ENCODE results near the gene OVAAL.

Gene OVAAL

GRCh38 chr1:180567654-180568053, 8.9 kb downstream of the OVAAL start:
- DNase-seq = no peak
- no peaks in the 10 kb centered on the region for H3K27me3 ChIP-seq (replicated peaks)
- no peak for TF ChIP-seq CTCF (IDR thresholded peaks at IDR 0.05; ENCODE audit: low read depth, low read length, missing control alignments)

GRCh38 chr1:180568184-180568583, 9.4 kb downstream of the OVAAL start:
- Histone ChIP-seq H3K27ac (no peak overlapping the region), H3K36me3 (replicated peaks) (no peaks in the 10 kb centered on the region), H3K4me3 (ENCODE audit: low read depth, low read length) (no peak overlapping the region), H3K27me3 (replicated peaks) (no peaks in the 10 kb centered on the region)
- in situ Hi-C loops (cut with HindIII; ENCODE audit: low pct_ligation_motif_present, low sequenced_read_pairs) = no loop called here
- DNase-seq = no peak
- no peak for TF ChIP-seq CTCF (IDR thresholded peaks at IDR 0.05; ENCODE audit: low read depth, low read length, missing control alignments)

More at GRCh38 chr1:180567654-180568053, 8.9 kb downstream of the OVAAL start:
- in situ Hi-C loops (cut with HindIII; ENCODE audit: low pct_ligation_motif_present, low sequenced_read_pairs) = no loop called here
- Histone ChIP-seq H3K36me3 (replicated peaks) (no peaks in the 10 kb centered on the region), H3K27ac (no peak overlapping the region), H3K4me3 (ENCODE audit: low read depth, low read length) (no peak overlapping the region)

- TF ChIP-seq CTCF (IDR thresholded peaks at IDR 0.05; ENCODE audit: low read depth, low read length, missing control alignments) = no peak
- Histone ChIP-seq H3K27ac (no peak overlapping the region), H3K4me3 (ENCODE audit: low read depth, low read length) (no peak overlapping the region), H3K36me3 (replicated peaks) (no peaks in the 10 kb centered on the region), H3K27me3 (replicated peaks) (no peaks in the 10 kb centered on the region)
- in situ Hi-C loops (cut with HindIII; ENCODE audit: low pct_ligation_motif_present, low sequenced_read_pairs) = no loop called here
- no peak for DNase-seq
These were observed 12.5 kb downstream of the OVAAL start for GRCh38 chr1:180571060-180571831.

- no peak overlapping the region for H3K4me3 ChIP-seq (ENCODE audit: low read depth, low read length)
These were observed 13.3 kb downstream of the OVAAL start for GRCh38 chr1:180571832-180572636.

GRCh38 chr1:180572760-180573159, 14.0 kb downstream of the OVAAL start:
- Histone ChIP-seq H3K36me3 (replicated peaks) (no peaks in the 10 kb centered on the region), H3K4me3 (ENCODE audit: low read depth, low read length) (no peak overlapping the region), H3K27ac (no peak overlapping the region), H3K27me3 (replicated peaks) (no peaks in the 10 kb centered on the region)
- no peak for DNase-seq
- in situ Hi-C loops (cut with HindIII; ENCODE audit: low pct_ligation_motif_present, low sequenced_read_pairs) = no loop called here
- TF ChIP-seq CTCF (IDR thresholded peaks at IDR 0.05; ENCODE audit: low read depth, low read length, missing control alignments) = no peak

More at GRCh38 chr1:180571832-180572636, 13.3 kb downstream of the OVAAL start:
- TF ChIP-seq CTCF (IDR thresholded peaks at IDR 0.05; ENCODE audit: low read depth, low read length, missing control alignments) = no peak
- no peak for DNase-seq
- in situ Hi-C loops (cut with HindIII; ENCODE audit: low pct_ligation_motif_present, low sequenced_read_pairs) = no loop called here
- H3K27ac ChIP-seq = no peak overlapping the region
- H3K27me3 ChIP-seq (replicated peaks) = no peaks in the 10 kb centered on the region
- H3K36me3 ChIP-seq (replicated peaks) = no peaks in the 10 kb centered on the region
